Mesothelial cell of epicardium (in vitro differentiated cells): Measurements from ENCODE around the gene TRPM5. TPM values are rescaled to one million over a fixed set of nuclear protein-coding genes. Genes with fewer than 3 reads are reported as not detected.

Experiments used
- DNase-seq, 2 experiments: peaks; one replicate each; pipeline ENCODE4 v3.0.0; 2021; ENCODE audit warnings: low spot score in 2 of 2; ENCODE audit not compliant: unreplicated experiment in 2 of 2
- H3K27ac Mint-ChIP-seq: 2 replicates; pipeline ENCODE4 v1.8.0; 2021; ENCODE audit warnings: mixed read lengths
- H3K27me3 Mint-ChIP-seq: 2 replicates; pipeline ENCODE4 v1.8.0; 2021; ENCODE audit warnings: low read depth, mixed read lengths
- H3K36me3 Mint-ChIP-seq: 2 replicates; pipeline ENCODE4 v1.8.0; 2021; ENCODE audit warnings: mixed read lengths
- H3K4me1 Mint-ChIP-seq: 2 replicates; pipeline ENCODE4 v1.8.0; 2021; ENCODE audit warnings: mixed read lengths
- H3K4me3 Mint-ChIP-seq: 2 replicates; pipeline ENCODE4 v1.8.0; 2021; ENCODE audit warnings: mild to moderate bottlenecking, moderate library complexity, mixed read lengths
- H3K9me3 Mint-ChIP-seq: 2 replicates; pipeline ENCODE4 v1.8.0; 2021; ENCODE audit warnings: mixed read lengths
- CTCF ChIP-seq: fragments of 200-600 bp; sonication (generic); IDR thresholded peaks from one replicate; pipeline ENCODE4 v1.5.0; 2021; ENCODE audit warnings: antibody characterized with exemption; ENCODE audit not compliant: unreplicated experiment
- total RNA-seq: library from RNA; stranded (reverse); gene quantifications from 3 replicates; pipeline ENCODE4 v1.2.1, GENCODE V29; 2021

The TRPM5 gene
- total RNA-seq, 1 donor from 2014 or later = 6.9 TPM

- no peak for DNase-seq
- Mint-ChIP-seq H3K27me3 (peaks cover 36% of the 10 kb centered on the region), H3K36me3 (no peaks in the 10 kb centered on the region), H3K4me3 (no peak overlapping the region), H3K4me1 (no peaks in the 10 kb centered on the region), H3K9me3 (peaks cover 18% of the 10 kb centered on the region), H3K27ac (no peak overlapping the region)
- TF ChIP-seq CTCF = no peak
These were observed 32.9 kb upstream of the TRPM5 start for GRCh38 chr11:2477254-2477653.

- no peak overlapping the region for H3K4me3 Mint-ChIP-seq
- H3K4me1 Mint-ChIP-seq = no peaks in the 10 kb centered on the region
- no peaks in the 10 kb centered on the region for H3K36me3 Mint-ChIP-seq
- no peak for DNase-seq
- TF ChIP-seq CTCF = no peak
- H3K9me3 Mint-ChIP-seq = peaks cover 14% of the 10 kb centered on the region
- peak overlapping the region; percentile 17 for H3K27ac Mint-ChIP-seq
- H3K27me3 Mint-ChIP-seq = peaks cover 35% of the 10 kb centered on the region
These were observed 31.0 kb upstream of the TRPM5 start for GRCh38 chr11:2475136-2475918.

- Mint-ChIP-seq H3K27me3 (peaks cover 42% of the 10 kb centered on the region), H3K4me1 (no peaks in the 10 kb centered on the region), H3K27ac (no peak overlapping the region), H3K9me3 (peaks cover 6% of the 10 kb centered on the region), H3K4me3 (no peak overlapping the region), H3K36me3 (no peaks in the 10 kb centered on the region)
- no peak for TF ChIP-seq CTCF
- no peak for DNase-seq
These were observed 30.0 kb upstream of the TRPM5 start for GRCh38 chr11:2474059-2474901.

GRCh38 chr11:2473361-2474058 lies 29.2 kb upstream of the TRPM5 start:
- no peaks in the 10 kb centered on the region for H3K4me1 Mint-ChIP-seq
- peaks cover 6% of the 10 kb centered on the region for H3K9me3 Mint-ChIP-seq
- no peaks in the 10 kb centered on the region for H3K36me3 Mint-ChIP-seq
- TF ChIP-seq CTCF = no peak
- DNase-seq = no peak
- H3K27me3 Mint-ChIP-seq = peaks cover 50% of the 10 kb centered on the region
- H3K27ac Mint-ChIP-seq = no peak overlapping the region
- H3K4me3 Mint-ChIP-seq = no peak overlapping the region

GRCh38 chr11:2472428-2473186 lies 28.3 kb upstream of the TRPM5 start:
- H3K27me3 Mint-ChIP-seq = peaks cover 48% of the 10 kb centered on the region
- H3K4me3 Mint-ChIP-seq = no peak overlapping the region
- no peak for TF ChIP-seq CTCF
- H3K4me1 Mint-ChIP-seq = no peaks in the 10 kb centered on the region
- DNase-seq = no peak
- no peaks in the 10 kb centered on the region for H3K9me3 Mint-ChIP-seq
- no peak overlapping the region for H3K27ac Mint-ChIP-seq
- no peaks in the 10 kb centered on the region for H3K36me3 Mint-ChIP-seq
